Karpas-422 (cell line): ENCODE measurements around the gene TSPYL1. TPM values are rescaled to one million over a fixed set of nuclear protein-coding genes. Genes with fewer than 3 reads are reported as not detected.

Source experiments
- DNase-seq: peaks from one replicate; pipeline ENCODE4 v3.0.0-alpha.2; 2015
- H2AFZ ChIP-seq: fragments of 200-600 bp; sonication (generic); 2 replicates; pipeline ENCODE4 v1.6.1; 2014; ENCODE audit warnings: antibody characterized with exemption, low read length, mixed read lengths
- H3K27ac ChIP-seq: fragments of 200-600 bp; sonication (generic); 2 replicates; pipeline ENCODE4 v1.5.1; 2014; ENCODE audit warnings: mild to moderate bottlenecking, low read length, moderate library complexity
- H3K27me3 ChIP-seq: fragments of 200-600 bp; sonication (generic); 2 replicates; pipeline ENCODE4 v1.6.1; 2014; ENCODE audit warnings: low read length, mixed read lengths
- H3K36me3 ChIP-seq: fragments of 200-600 bp; sonication (generic); 2 replicates; pipeline ENCODE4 v1.6.1; 2014; ENCODE audit warnings: low read length, mixed read lengths; ENCODE audit not compliant: insufficient read depth
- H3K4me1 ChIP-seq: fragments of 200-600 bp; sonication (generic); 2 replicates; pipeline ENCODE4 v1.6.1; 2014; ENCODE audit warnings: mild to moderate bottlenecking, low read length, mixed read lengths
- H3K4me2 ChIP-seq: fragments of 200-600 bp; sonication (generic); 2 replicates; pipeline ENCODE4 v1.6.1; 2014; ENCODE audit warnings: low read length, low read depth, mild to moderate bottlenecking; ENCODE audit not compliant: poor library complexity, severe bottlenecking
- H3K4me3 ChIP-seq: fragments of 200-600 bp; sonication (generic); 2 replicates; pipeline ENCODE4 v1.5.1; 2014; ENCODE audit warnings: mild to moderate bottlenecking, antibody characterized with exemption, low read length, mixed read lengths
- H3K79me2 ChIP-seq: fragments of 200-600 bp; sonication (generic); 2 replicates; pipeline ENCODE4 v1.6.1; 2014; ENCODE audit warnings: mild to moderate bottlenecking, low read length, mixed read lengths
- H3K9ac ChIP-seq: fragments of 200-600 bp; sonication (generic); 2 replicates; pipeline ENCODE4 v1.6.0; 2014; ENCODE audit warnings: low read length
- H3K9me2 ChIP-seq: fragments of 200-600 bp; sonication (generic), shearing (Covaris generic); replicated peaks from 2 replicates; pipeline ENCODE4 v1.6.0; 2014; ENCODE audit warnings: mild to moderate bottlenecking, low read length, moderate library complexity; ENCODE audit not compliant: insufficient read depth
- H3K9me3 ChIP-seq: fragments of 300-700, 200-600 bp; sonication (generic); 2 replicates; pipeline ENCODE4 v1.6.1; 2014; ENCODE audit warnings: low read length, mixed read lengths
- H4K20me1 ChIP-seq: fragments of 200-600 bp; sonication (generic); 2 replicates; pipeline ENCODE4 v1.6.1; 2014; ENCODE audit warnings: mild to moderate bottlenecking, antibody characterized with exemption, low read length, low read depth; ENCODE audit not compliant: insufficient read depth
- total RNA-seq: library from RNA; depleted of rRNA; stranded (reverse); fragments of >200 nt; shearing (Covaris generic); gene quantifications from 2 replicates; pipeline ENCODE4 v1.2.3, GENCODE V29; 2014; ENCODE audit warnings: low replicate concordance

The TSPYL1 gene
- total RNA-seq, 1 experiment from 2014 or later, result 46.0 TPM

GRCh38 chr6:116266803-116267202, 12.9 kb downstream of the TSPYL1 start:
- Histone ChIP-seq H3K36me3 (peaks cover 8% of the 10 kb centered on the region; the same call in 1 of the 2 replicates), H3K79me2 (0 out of 2 replicates have a peak, but pooled peaks cover 3% of the 10 kb centered on the region), H4K20me1 (no peaks in the 10 kb centered on the region), H3K9me3 (no peaks in the 10 kb centered on the region), H2AFZ (no peak overlapping the region), H3K9ac (no peak overlapping the region), H3K27ac (no peak overlapping the region), H3K4me1 (peaks cover 19% of the 10 kb centered on the region), H3K4me3 (no peak overlapping the region), H3K9me2 (no peaks in the 10 kb centered on the region), H3K4me2 (no peak overlapping the region), H3K27me3 (no peaks in the 10 kb centered on the region)
- DNase-seq, result no peak

DNA sequence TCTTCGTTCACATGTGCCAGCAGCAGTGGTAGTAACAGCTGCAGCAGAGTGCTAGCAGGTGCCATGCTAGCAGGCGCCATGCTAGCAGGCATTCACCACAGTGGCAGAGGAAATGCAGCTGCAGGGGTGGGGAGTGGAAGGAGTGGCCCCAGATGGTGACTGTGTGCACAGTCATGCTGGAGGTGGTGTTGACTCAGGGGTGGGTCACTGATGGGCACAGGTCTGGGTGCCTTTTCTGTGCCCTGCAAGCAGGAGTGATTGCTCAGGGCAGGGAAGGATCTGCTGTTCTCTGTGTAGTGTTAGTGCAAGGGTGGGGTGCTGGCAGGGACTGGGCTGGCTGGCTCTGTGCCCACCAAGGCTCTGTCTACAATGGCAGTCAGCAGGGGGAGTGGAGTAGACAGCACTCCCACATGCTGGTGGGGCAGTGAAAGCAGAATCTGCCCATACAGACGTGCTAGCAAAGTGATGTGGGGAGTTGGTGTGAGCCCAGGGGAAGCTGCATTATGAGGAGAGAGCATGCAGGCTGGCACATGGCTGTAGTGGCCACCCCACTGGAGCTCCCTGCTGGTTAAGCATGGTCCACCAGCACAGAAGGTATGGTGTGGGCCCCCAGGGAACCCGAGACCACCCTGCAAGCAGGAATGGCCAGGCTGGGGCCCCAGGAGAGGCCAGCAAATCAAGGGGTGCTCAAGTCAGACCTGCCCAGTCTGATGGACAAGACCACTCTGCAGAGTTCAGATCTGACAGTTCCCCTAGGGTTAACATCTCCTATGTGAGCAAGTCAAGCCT, 14.5 kb downstream of the TSPYL1 start:
- Histone ChIP-seq H3K79me2 (0 out of 2 replicates have a peak, but pooled peaks cover 3% of the 10 kb centered on the region), H3K27me3 (no peaks in the 10 kb centered on the region), H3K4me2 (no peak overlapping the region), H3K36me3 (peaks cover 8% of the 10 kb centered on the region; the same call in 1 of the 2 replicates), H4K20me1 (no peaks in the 10 kb centered on the region), H3K9ac (no peak overlapping the region), H3K27ac (no peak overlapping the region), H3K4me3 (no peak overlapping the region), H3K9me2 (no peaks in the 10 kb centered on the region), H3K4me1 (peaks cover 19% of the 10 kb centered on the region), H2AFZ (no peak overlapping the region), H3K9me3 (no peaks in the 10 kb centered on the region)
- DNase-seq, result no peak

- Histone ChIP-seq H3K27me3 (no peaks in the 10 kb centered on the region), H3K4me2 (no peak overlapping the region), H3K9me3 (no peaks in the 10 kb centered on the region), H3K79me2 (0 out of 2 replicates have a peak, but pooled peaks cover 3% of the 10 kb centered on the region), H3K9ac (no peak overlapping the region), H2AFZ (no peak overlapping the region), H3K4me1 (peaks cover 9% of the 10 kb centered on the region), H3K9me2 (no peaks in the 10 kb centered on the region), H3K27ac (no peak overlapping the region), H4K20me1 (no peaks in the 10 kb centered on the region), H3K36me3 (peaks cover 3% of the 10 kb centered on the region; the same call in 1 of the 2 replicates), H3K4me3 (no peak overlapping the region)
- DNase-seq, result no peak
Observed at GRCh38 chr6:116263353-116263752, 16.4 kb downstream of the TSPYL1 start.

DNA sequence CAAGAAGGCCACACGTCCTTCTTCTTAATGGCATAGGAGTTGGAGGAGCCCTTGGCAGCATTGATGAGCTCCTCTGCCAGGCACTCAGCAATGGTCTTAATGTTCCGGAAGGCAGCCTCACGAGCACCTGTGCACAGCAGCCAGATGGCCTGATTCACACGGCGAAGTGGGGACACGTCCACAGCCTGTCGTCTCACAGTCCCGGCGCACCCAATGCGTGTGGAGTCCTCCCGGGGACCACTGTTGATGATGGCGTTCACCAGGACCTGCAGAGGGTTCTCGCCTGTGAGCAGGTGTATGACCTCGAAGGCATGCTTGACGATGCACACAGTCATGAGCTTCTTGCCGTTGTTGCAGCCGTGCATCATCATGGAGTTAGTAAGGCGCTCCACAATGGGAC, 21.2 kb downstream of the TSPYL1 start:
- Histone ChIP-seq H3K27ac (no peak overlapping the region), H3K9ac (no peak overlapping the region), H3K9me3 (no peaks in the 10 kb centered on the region), H2AFZ (no peak overlapping the region), H3K4me2 (no peak overlapping the region), H3K36me3 (no peaks in the 10 kb centered on the region), H3K4me1 (peaks cover 12% of the 10 kb centered on the region), H3K4me3 (no peak overlapping the region), H3K79me2 (peaks cover 13% of the 10 kb centered on the region), H4K20me1 (no peaks in the 10 kb centered on the region), H3K27me3 (no peaks in the 10 kb centered on the region), H3K9me2 (no peaks in the 10 kb centered on the region)
- no peak for DNase-seq

DNA sequence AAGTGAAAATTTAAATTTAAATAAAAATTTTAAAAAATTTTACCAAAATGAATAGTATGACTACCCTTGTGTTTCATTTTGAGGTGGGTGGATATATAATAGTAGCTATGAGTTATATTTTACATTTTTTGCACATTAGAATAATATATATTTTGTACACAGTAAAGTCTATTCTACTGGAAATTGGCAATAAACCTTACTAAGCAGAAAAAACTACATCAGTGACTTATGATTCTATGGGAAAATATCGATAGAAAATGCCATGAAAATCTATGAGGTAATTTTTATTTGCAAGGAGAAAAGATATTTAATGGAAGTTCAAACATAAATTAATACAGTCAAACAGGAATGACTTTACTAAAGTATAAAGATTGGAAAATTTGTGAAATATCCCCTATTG, 23.0 kb downstream of the TSPYL1 start:
- Histone ChIP-seq H2AFZ (no peak overlapping the region), H3K9ac (no peak overlapping the region), H3K36me3 (no peaks in the 10 kb centered on the region), H3K4me1 (peaks cover 30% of the 10 kb centered on the region), H3K27ac (no peak overlapping the region), H4K20me1 (no peaks in the 10 kb centered on the region), H3K79me2 (peaks cover 31% of the 10 kb centered on the region), H3K9me2 (no peaks in the 10 kb centered on the region), H3K27me3 (no peaks in the 10 kb centered on the region), H3K9me3 (no peaks in the 10 kb centered on the region), H3K4me3 (no peak overlapping the region), H3K4me2 (no peak overlapping the region)
- no peak for DNase-seq

DNA sequence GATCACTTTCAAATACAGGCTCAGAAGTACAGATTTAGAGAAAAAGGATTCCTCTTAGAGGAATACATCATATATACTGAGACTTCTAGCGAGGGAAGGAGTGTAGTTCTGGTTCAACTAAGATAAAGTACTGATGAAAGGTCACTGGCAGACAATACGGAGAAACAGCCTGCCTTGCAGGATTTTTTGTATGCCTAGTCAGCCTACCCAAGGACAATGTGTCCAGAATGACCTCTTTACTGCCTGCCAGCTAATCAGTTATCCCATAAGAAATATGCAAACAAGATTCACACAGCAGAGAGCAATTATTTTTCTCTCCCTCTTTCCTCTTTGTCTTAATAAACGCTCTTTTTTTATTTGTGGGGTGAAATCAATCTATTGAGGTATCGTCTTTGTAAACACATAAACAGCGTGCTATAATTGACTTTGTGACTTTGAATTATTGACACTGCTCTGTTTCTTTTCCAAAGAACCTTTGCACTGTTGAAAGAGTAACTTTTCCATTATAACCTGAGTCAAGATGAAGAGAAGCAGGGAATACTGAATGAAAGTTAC, 24.4 kb downstream of the TSPYL1 start:
- Histone ChIP-seq H2AFZ (no peak overlapping the region), H3K4me2 (peak overlapping the region; percentile 85), H3K36me3 (no peaks in the 10 kb centered on the region), H3K27me3 (no peaks in the 10 kb centered on the region), H3K9me2 (no peaks in the 10 kb centered on the region), H4K20me1 (no peaks in the 10 kb centered on the region), H3K4me1 (peaks cover 44% of the 10 kb centered on the region), H3K79me2 (peaks cover 45% of the 10 kb centered on the region), H3K27ac (no peak overlapping the region), H3K4me3 (peak overlapping the region; percentile 87), H3K9me3 (no peaks in the 10 kb centered on the region), H3K9ac (peak overlapping the region; percentile 86)
- DNase-seq, result no peak

DNA sequence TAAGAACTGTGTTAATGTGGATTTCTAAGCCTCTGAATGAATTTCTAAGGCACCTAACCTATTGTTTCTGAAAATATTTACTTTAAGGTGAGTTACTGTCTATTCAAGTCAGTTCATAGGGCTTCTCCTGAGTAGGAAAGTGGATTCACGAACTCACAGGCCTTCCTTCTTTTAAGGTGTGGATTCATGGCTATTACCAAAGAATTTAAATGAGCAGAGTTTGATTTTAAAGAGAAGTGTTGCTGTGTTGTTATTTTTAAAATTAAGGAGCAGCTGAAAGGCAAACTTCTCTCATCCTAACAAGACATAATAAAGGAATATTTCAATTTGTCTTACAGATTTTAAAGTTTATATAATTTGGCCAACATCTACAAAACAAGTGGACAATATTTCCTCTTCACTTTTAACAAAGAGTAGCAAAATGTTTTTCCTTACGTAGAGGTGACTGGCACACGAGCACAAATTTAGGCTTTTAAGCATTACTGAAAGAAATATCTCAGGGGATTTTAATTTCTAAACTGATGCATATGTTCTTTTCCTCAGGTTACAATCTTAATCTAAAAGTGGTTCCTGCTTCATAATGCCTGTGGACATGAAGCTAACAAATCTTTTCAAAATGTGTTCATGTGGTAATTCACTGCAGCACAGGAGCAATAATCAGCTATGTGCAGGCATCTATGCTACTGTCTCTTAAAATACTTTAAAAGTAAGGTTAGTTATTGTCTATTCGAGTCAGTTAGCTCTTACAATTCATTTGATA, 25.3 kb downstream of the TSPYL1 start:
- Histone ChIP-seq H3K9ac (peak overlapping the region; percentile 86), H3K79me2 (peaks cover 49% of the 10 kb centered on the region), H3K4me2 (peak overlapping the region; percentile 85), H3K4me1 (peaks cover 48% of the 10 kb centered on the region), H3K27ac (peak overlapping the region; percentile 39; the same call in 1 of the 2 replicates), H3K27me3 (no peaks in the 10 kb centered on the region), H3K36me3 (no peaks in the 10 kb centered on the region), H3K9me3 (no peaks in the 10 kb centered on the region), H3K4me3 (peak overlapping the region; percentile 87), H2AFZ (peak overlapping the region; percentile 91), H4K20me1 (no peaks in the 10 kb centered on the region), H3K9me2 (no peaks in the 10 kb centered on the region)
- DNase-seq, result no peak
